ENCODE results near the gene C13orf42.
"Not testable (repeated sequence)": the region's sequence is repeated elsewhere in the genome, so short reads cannot be mapped to it uniquely, and the experiment has no call there.

The C13orf42 gene

GRCh38 chr13:51118809-51119431, 7.8 kb upstream of the C13orf42 start:
- no peak for DNase-seq

GRCh38 chr13:51113969-51114368, 2.9 kb upstream of the C13orf42 start:
- no peak for DNase-seq

GRCh38 chr13:51113186-51113881, 2.3 kb upstream of the C13orf42 start:
- DNase-seq: no peak

- no peak for DNase-seq
These were observed 1.7 kb upstream of the C13orf42 start for GRCh38 chr13:51112771-51113170.

- no peak for DNase-seq
These were observed 923 bp upstream of the C13orf42 start for GRCh38 chr13:51111997-51112396.

GRCh38 chr13:51107996-51108395, 3.1 kb downstream of the C13orf42 start:
- no peak for DNase-seq

- DNase-seq: no peak
These were observed 6.0 kb downstream of the C13orf42 start for GRCh38 chr13:51105046-51105445.

GRCh38 chr13:51101636-51102235, 9.3 kb downstream of the C13orf42 start:
- no peak for DNase-seq

- no peak for DNase-seq
These were observed 13.6 kb downstream of the C13orf42 start for GRCh38 chr13:51097353-51098043.

GRCh38 chr13:51096131-51096530, 14.9 kb downstream of the C13orf42 start:
- no peak for DNase-seq

GRCh38 chr13:51093574-51093973, 17.5 kb downstream of the C13orf42 start:
- no peak for DNase-seq

- DNase-seq: no peak
These were observed 19.2 kb downstream of the C13orf42 start for GRCh38 chr13:51091839-51092238.

GRCh38 chr13:51083706-51084105, 27.4 kb downstream of the C13orf42 start:
- no peak for DNase-seq

GRCh38 chr13:51080478-51081065, 30.5 kb downstream of the C13orf42 start:
- not testable (repeated sequence) for DNase-seq

GRCh38 chr13:51071493-51071892, 39.6 kb downstream of the C13orf42 start:
- DNase-seq: no peak

GRCh38 chr13:51070005-51070649, 40.9 kb downstream of the C13orf42 start:
- peak; percentile 68 to 74 for DNase-seq

- no peak for DNase-seq
These were observed 42.6 kb downstream of the C13orf42 start for GRCh38 chr13:51068501-51068900.

- DNase-seq: no peak
These were observed 43.4 kb downstream of the C13orf42 start for GRCh38 chr13:51067706-51068105.

- DNase-seq: no peak
These were observed 43.8 kb downstream of the C13orf42 start for GRCh38 chr13:51067210-51067701.

GRCh38 chr13:51066091-51066831, 44.8 kb downstream of the C13orf42 start:
- DNase-seq: no peak

GRCh38 chr13:51065372-51066090, 45.5 kb downstream of the C13orf42 start:
- DNase-seq: no peak

All from SHP77 (cell line).